ENCODE data around the gene TROAP. TPM values are rescaled to one million over a fixed set of nuclear protein-coding genes. Genes with fewer than 3 reads are reported as not detected.
"Not testable (repeated sequence)": the region's sequence is repeated elsewhere in the genome, so short reads cannot be mapped to it uniquely, and the experiment has no call there.

The TROAP gene
- total RNA-seq, 1 donor from 2014 or later, result 58.3 TPM

DNA sequence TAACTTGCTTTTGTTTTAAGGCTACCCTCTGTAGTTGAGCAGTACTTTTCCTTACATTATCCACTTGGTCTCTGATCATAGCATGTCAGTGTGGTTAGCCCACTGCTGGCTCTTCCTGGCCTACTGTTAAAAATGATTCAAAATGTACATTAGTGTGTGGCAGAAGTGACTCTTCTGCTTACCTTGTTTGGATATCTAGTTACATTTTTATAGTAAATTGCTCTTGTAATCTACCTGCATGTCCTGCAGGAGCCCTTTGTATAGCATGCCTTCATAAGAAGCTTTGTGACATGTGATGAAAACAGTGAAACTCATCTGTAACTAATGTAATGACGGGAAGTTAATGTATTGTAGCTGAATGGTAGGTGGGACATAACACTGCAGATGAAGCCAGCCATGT lies 52.4 kb downstream of the TROAP start:
- intact Hi-C loops (cut with micrococcal nuclease), result no loop called here
- no peaks in the 10 kb centered on the region for H3K27me3 Mint-ChIP-seq (ENCODE audit: low read depth)
- H3K4me3 Mint-ChIP-seq (ENCODE audit: low read depth), result no peak overlapping the region
- H3K27ac Mint-ChIP-seq, result no peak overlapping the region
- H3K36me3 Mint-ChIP-seq (ENCODE audit: low read depth), result peaks cover 10% of the 10 kb centered on the region
- H3K9me3 Mint-ChIP-seq, result no peaks in the 10 kb centered on the region
- DNase-seq (ENCODE audit: low spot score), result no peak
- H3K4me1 Mint-ChIP-seq (ENCODE audit: low read depth), result peaks cover 19% of the 10 kb centered on the region

DNA sequence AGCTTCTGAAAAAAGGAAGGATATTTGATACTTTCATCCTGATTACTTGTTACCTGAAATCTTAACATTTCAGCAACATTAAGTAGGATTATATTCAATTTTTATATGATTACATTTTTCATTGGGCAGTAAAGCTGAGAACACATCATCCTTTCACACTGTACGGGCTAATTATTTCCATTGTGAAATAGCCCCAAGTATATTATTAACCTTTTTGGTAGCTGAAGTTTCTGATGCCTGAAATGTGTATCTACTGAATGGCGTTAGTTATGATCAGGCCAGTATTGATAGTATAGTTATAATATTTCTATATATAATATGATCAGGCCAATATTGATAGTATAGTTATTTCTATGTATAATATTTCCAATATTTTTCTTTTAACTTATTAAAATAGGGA lies 54.3 kb downstream of the TROAP start:
- intact Hi-C loops (cut with micrococcal nuclease), result no loop called here
- H3K9me3 Mint-ChIP-seq, result no peaks in the 10 kb centered on the region

DNA sequence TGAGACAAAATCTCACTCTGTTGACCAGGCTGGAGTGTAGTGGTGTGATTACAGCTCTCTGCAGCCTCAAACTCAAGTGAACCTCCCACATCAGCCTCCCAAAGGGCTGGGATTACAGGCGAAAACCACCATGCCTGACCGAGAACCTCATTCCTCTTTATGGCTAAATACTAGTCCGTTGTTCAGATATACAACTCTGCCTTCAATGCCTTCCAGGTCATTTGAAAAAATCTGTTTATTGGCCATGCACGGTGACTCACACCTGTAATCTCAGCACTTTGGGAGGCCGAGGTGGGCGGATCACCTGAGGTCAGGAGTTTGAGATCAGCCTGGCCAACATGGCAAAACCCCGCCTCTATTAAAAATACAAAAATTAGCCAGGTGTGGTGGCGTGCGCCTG lies 57.1 kb downstream of the TROAP start:
- H3K4me1 Mint-ChIP-seq (ENCODE audit: low read depth); H3K27me3 Mint-ChIP-seq (ENCODE audit: low read depth); H3K27ac Mint-ChIP-seq; intact Hi-C loops (cut with micrococcal nuclease); H3K36me3 Mint-ChIP-seq (ENCODE audit: low read depth); H3K4me3 Mint-ChIP-seq (ENCODE audit: low read depth); DNase-seq (ENCODE audit: low spot score); H3K9me3 Mint-ChIP-seq: not testable (repeated sequence)

More for the DNA sequence above, 54.3 kb downstream of the TROAP start:
- peaks cover 12% of the 10 kb centered on the region for H3K4me1 Mint-ChIP-seq (ENCODE audit: low read depth)
- no peaks in the 10 kb centered on the region for H3K27me3 Mint-ChIP-seq (ENCODE audit: low read depth)
- peaks cover 4% of the 10 kb centered on the region for H3K36me3 Mint-ChIP-seq (ENCODE audit: low read depth)
- no peak overlapping the region for H3K4me3 Mint-ChIP-seq (ENCODE audit: low read depth)
- DNase-seq (ENCODE audit: low spot score), result no peak
- no peak overlapping the region for H3K27ac Mint-ChIP-seq

Other genes with a start within 250 kb of the TROAP start
- gene DHH, start 228.5 kb upstream of the TROAP start, total RNA-seq, result not detected in 2 replicates
- 47.1 and 53.5 TPM in 2 replicates for gene LMBR1L, start 212.4 kb upstream of the TROAP start, total RNA-seq
- gene TUBA1B, start 191.9 kb upstream of the TROAP start, total RNA-seq, result 1,902 and 1,926 TPM in 2 replicates
- 86.9 and 94.0 TPM in 2 replicates for gene TUBA1A, start 134.2 kb upstream of the TROAP start, total RNA-seq
- gene TUBA1C, start 58.2 kb upstream of the TROAP start, total RNA-seq, result 349 and 355 TPM in 2 replicates
- not detected in 2 replicates for gene PRPH, start 28.1 kb upstream of the TROAP start, total RNA-seq
- not detected in 2 replicates for gene C1QL4, start 13.9 kb downstream of the TROAP start, total RNA-seq
- 0.09 TPM in 1 of 2 replicates, not detected in the other for gene DNAJC22, start 23.6 kb downstream of the TROAP start, total RNA-seq
- 17.9 and 19.3 TPM in 2 replicates for gene SPATS2, start 44.2 kb downstream of the TROAP start, total RNA-seq
- gene KCNH3, start 215.8 kb downstream of the TROAP start, total RNA-seq, result 2.1 and 2.9 TPM in 2 replicates
- 67.9 and 73.0 TPM in 2 replicates for gene MCRS1, start 244.9 kb downstream of the TROAP start, total RNA-seq

Measured in activated T-helper 2 cell treated with anti-CD3 and anti-CD28 coated beads, Interferon-gamma antibody, Interleukin-2, Interleukin-4, amounts not matched to agents 10 μg/mL and 5 μg/mL and 100 μg/mL, durations not matched to agents 14 hours and 24 hours and 36 hours (primary cell).